Measurements from ENCODE around the gene FBXO44. TPM values are rescaled to one million over a fixed set of nuclear protein-coding genes. Genes with fewer than 3 reads are reported as not detected.

The FBXO44 gene
- polyA plus RNA-seq, 1 donor from 2014 or later, result 119 TPM

- TF ChIP-seq EZH2 (IDR thresholded peaks at IDR 0.05; ENCODE audit: borderline replicate concordance, insufficient read depth, low read length, poor library complexity, severe bottlenecking) (no peak), SMC3 (conservative IDR thresholded peaks at IDR 0.05; ENCODE audit: poor library complexity) (no peak), EP300 (conservative IDR thresholded peaks at IDR 0.05; ENCODE audit: poor library complexity, severe bottlenecking) (no peak), REST (IDR thresholded peaks at IDR 0.05; ENCODE audit: borderline replicate concordance) (no peak), CTCF (IDR thresholded peaks at IDR 0.05; ENCODE audit: poor library complexity, severe bottlenecking) (no peak), POLR2AphosphoS5 (IDR thresholded peaks at IDR 0.05) (no peak), RAD21 (conservative IDR thresholded peaks at IDR 0.05) (no peak), TAF1 (IDR thresholded peaks at IDR 0.05; ENCODE audit: low read depth) (no peak), MXI1 (conservative IDR thresholded peaks at IDR 0.05; ENCODE audit: poor library complexity, severe bottlenecking) (no peak)
- H3K9me3 ChIP-seq (ENCODE audit: low read length), result no peaks in the 10 kb centered on the region
- no peak overlapping the region for H2AFZ ChIP-seq (ENCODE audit: low read depth, low read length)
- no peak overlapping the region for H3K4me3 ChIP-seq (ENCODE audit: low read length)
- no peak overlapping the region for H3K9ac ChIP-seq (ENCODE audit: low read length)
- H3K36me3 ChIP-seq (ENCODE audit: insufficient read depth, low read length), result no peaks in the 10 kb centered on the region
- H4K20me1 ChIP-seq (ENCODE audit: insufficient read depth), result no peaks in the 10 kb centered on the region
- no peaks in the 10 kb centered on the region for H3K79me2 ChIP-seq (replicated peaks; ENCODE audit: insufficient read depth, low read length)
- H3K27me3 ChIP-seq (ENCODE audit: insufficient read depth, low read depth, low read length), result no peaks in the 10 kb centered on the region
- no peak overlapping the region for H3K4me2 ChIP-seq (ENCODE audit: low read length)
- H3K9me2 ChIP-seq (ENCODE audit: insufficient read depth, low read length), result no peaks in the 10 kb centered on the region
- no peak overlapping the region for H3K27ac ChIP-seq (ENCODE audit: low read length)
- no peaks in the 10 kb centered on the region for H3F3A ChIP-seq (ENCODE audit: insufficient read depth, low read length, poor library complexity, severe bottlenecking)
These were observed 54.1 kb downstream of the FBXO44 start for GRCh38 chr1:11708554-11709350.

GRCh38 chr1:11711490-11711889 lies 56.8 kb downstream of the FBXO44 start:
- no peaks in the 10 kb centered on the region for H4K20me1 ChIP-seq (ENCODE audit: insufficient read depth)
- H3K27me3 ChIP-seq (ENCODE audit: insufficient read depth, low read depth, low read length), result no peaks in the 10 kb centered on the region
- H3K27ac ChIP-seq (ENCODE audit: low read length), result no peak overlapping the region
- no peaks in the 10 kb centered on the region for H3K36me3 ChIP-seq (ENCODE audit: insufficient read depth, low read length)
- TF ChIP-seq RAD21 (conservative IDR thresholded peaks at IDR 0.05) (no peak), POLR2AphosphoS5 (IDR thresholded peaks at IDR 0.05) (no peak), EP300 (conservative IDR thresholded peaks at IDR 0.05; ENCODE audit: poor library complexity, severe bottlenecking) (no peak), CTCF (IDR thresholded peaks at IDR 0.05; ENCODE audit: poor library complexity, severe bottlenecking) (no peak), SMC3 (conservative IDR thresholded peaks at IDR 0.05; ENCODE audit: poor library complexity) (no peak), EZH2 (IDR thresholded peaks at IDR 0.05; ENCODE audit: borderline replicate concordance, insufficient read depth, low read length, poor library complexity, severe bottlenecking) (no peak)
- no peak overlapping the region for H3K9ac ChIP-seq (ENCODE audit: low read length)
- H2AFZ ChIP-seq (ENCODE audit: low read depth, low read length), result no peak overlapping the region
- no peak overlapping the region for H3K4me2 ChIP-seq (ENCODE audit: low read length)
- H3K9me3 ChIP-seq (ENCODE audit: low read length), result no peaks in the 10 kb centered on the region
- no peaks in the 10 kb centered on the region for H3K9me2 ChIP-seq (ENCODE audit: insufficient read depth, low read length)
- H3F3A ChIP-seq (ENCODE audit: insufficient read depth, low read length, poor library complexity, severe bottlenecking), result no peaks in the 10 kb centered on the region
- no peaks in the 10 kb centered on the region for H3K79me2 ChIP-seq (replicated peaks; ENCODE audit: insufficient read depth, low read length)
- no peak overlapping the region for H3K4me3 ChIP-seq (ENCODE audit: low read length)
